ENCODE data around the gene RAVER2.
"Not testable (repeated sequence)": the region's sequence is repeated elsewhere in the genome, so short reads cannot be mapped to it uniquely, and the experiment has no call there.

The RAVER2 gene

GRCh38 chr1:64769971-64770370 is 25.1 kb downstream of the RAVER2 start:
- no peaks in the 10 kb centered on the region for H3K27me3 ChIP-seq (replicated peaks; ENCODE audit: control insufficient read depth, insufficient read depth, low read length)
- H3K9ac ChIP-seq (ENCODE audit: low read length): no peak overlapping the region
- no peak for DNase-seq (ENCODE audit: low read depth)
- no peak overlapping the region for H3K4me3 ChIP-seq (ENCODE audit: low read length)
- peaks cover 6% of the 10 kb centered on the region for H3K9me3 ChIP-seq (ENCODE audit: control insufficient read depth, low read length)
- no peaks in the 10 kb centered on the region for H3K4me1 ChIP-seq (ENCODE audit: control insufficient read depth, insufficient read depth, low read length)
- no peaks in the 10 kb centered on the region for H3K36me3 ChIP-seq (ENCODE audit: control insufficient read depth, insufficient read depth, low read length, severe bottlenecking)

- not testable (repeated sequence) for DNase-seq (ENCODE audit: low read depth); H3K9me3 ChIP-seq (ENCODE audit: control insufficient read depth, low read length); H3K4me1 ChIP-seq (ENCODE audit: control insufficient read depth, insufficient read depth, low read length); H3K9ac ChIP-seq (ENCODE audit: low read length); H3K4me3 ChIP-seq (ENCODE audit: low read length); H3K36me3 ChIP-seq (ENCODE audit: control insufficient read depth, insufficient read depth, low read length, severe bottlenecking); H3K27me3 ChIP-seq (replicated peaks; ENCODE audit: control insufficient read depth, insufficient read depth, low read length)
Measured at GRCh38 chr1:64773306-64773705, 28.4 kb downstream of the RAVER2 start.

GRCh38 chr1:64775113-64775512 is 30.2 kb downstream of the RAVER2 start:
- H3K36me3 ChIP-seq (ENCODE audit: control insufficient read depth, insufficient read depth, low read length, severe bottlenecking): no peaks in the 10 kb centered on the region
- no peaks in the 10 kb centered on the region for H3K27me3 ChIP-seq (replicated peaks; ENCODE audit: control insufficient read depth, insufficient read depth, low read length)
- no peak overlapping the region for H3K9ac ChIP-seq (ENCODE audit: low read length)
- DNase-seq (ENCODE audit: low read depth): no peak
- H3K4me3 ChIP-seq (ENCODE audit: low read length): no peak overlapping the region
- H3K4me1 ChIP-seq (ENCODE audit: control insufficient read depth, insufficient read depth, low read length): no peaks in the 10 kb centered on the region
- H3K9me3 ChIP-seq (ENCODE audit: control insufficient read depth, low read length): peaks cover 6% of the 10 kb centered on the region

GRCh38 chr1:64782044-64782443 is 37.2 kb downstream of the RAVER2 start:
- DNase-seq (ENCODE audit: low read depth); H3K9ac ChIP-seq (ENCODE audit: low read length); H3K36me3 ChIP-seq (ENCODE audit: control insufficient read depth, insufficient read depth, low read length, severe bottlenecking); H3K9me3 ChIP-seq (ENCODE audit: control insufficient read depth, low read length); H3K27me3 ChIP-seq (replicated peaks; ENCODE audit: control insufficient read depth, insufficient read depth, low read length); H3K4me1 ChIP-seq (ENCODE audit: control insufficient read depth, insufficient read depth, low read length); H3K4me3 ChIP-seq (ENCODE audit: low read length): not testable (repeated sequence)

DNA sequence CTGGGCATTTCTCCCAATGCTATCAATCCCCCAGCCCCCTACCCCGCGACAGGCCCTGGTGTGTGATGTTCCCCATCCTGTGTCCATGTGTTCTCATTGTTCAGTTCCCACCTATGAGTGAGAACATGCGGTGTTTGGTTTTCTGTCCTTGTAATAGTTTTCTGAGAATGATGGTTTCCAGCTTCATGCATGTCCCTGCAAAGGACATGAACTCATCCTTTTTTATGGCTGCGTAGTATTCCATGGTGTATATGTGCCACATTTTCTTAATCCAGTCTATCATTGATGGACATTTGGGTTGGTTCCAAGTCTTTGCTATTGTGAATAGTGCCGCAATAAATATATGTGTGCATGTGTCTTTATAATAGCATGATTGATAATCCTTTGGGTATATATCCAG is 38.0 kb downstream of the RAVER2 start:
- not testable (repeated sequence) for H3K4me3 ChIP-seq (ENCODE audit: low read length); H3K36me3 ChIP-seq (ENCODE audit: control insufficient read depth, insufficient read depth, low read length, severe bottlenecking); H3K4me1 ChIP-seq (ENCODE audit: control insufficient read depth, insufficient read depth, low read length)

GRCh38 chr1:64790832-64791487 is 46.1 kb downstream of the RAVER2 start:
- H3K36me3 ChIP-seq (ENCODE audit: control insufficient read depth, insufficient read depth, low read length, severe bottlenecking): peaks cover 4% of the 10 kb centered on the region
- no peaks in the 10 kb centered on the region for H3K27me3 ChIP-seq (replicated peaks; ENCODE audit: control insufficient read depth, insufficient read depth, low read length)
- DNase-seq (ENCODE audit: low read depth): no peak
- H3K4me3 ChIP-seq (ENCODE audit: low read length): no peak overlapping the region
- no peaks in the 10 kb centered on the region for H3K4me1 ChIP-seq (ENCODE audit: control insufficient read depth, insufficient read depth, low read length)
- no peak overlapping the region for H3K9ac ChIP-seq (ENCODE audit: low read length)
- peaks cover 10% of the 10 kb centered on the region for H3K9me3 ChIP-seq (ENCODE audit: control insufficient read depth, low read length)

More for the DNA sequence above, 38.0 kb downstream of the RAVER2 start:
- H3K27me3 ChIP-seq (replicated peaks; ENCODE audit: control insufficient read depth, insufficient read depth, low read length); DNase-seq (ENCODE audit: low read depth); H3K9me3 ChIP-seq (ENCODE audit: control insufficient read depth, low read length); H3K9ac ChIP-seq (ENCODE audit: low read length): not testable (repeated sequence)

DNA sequence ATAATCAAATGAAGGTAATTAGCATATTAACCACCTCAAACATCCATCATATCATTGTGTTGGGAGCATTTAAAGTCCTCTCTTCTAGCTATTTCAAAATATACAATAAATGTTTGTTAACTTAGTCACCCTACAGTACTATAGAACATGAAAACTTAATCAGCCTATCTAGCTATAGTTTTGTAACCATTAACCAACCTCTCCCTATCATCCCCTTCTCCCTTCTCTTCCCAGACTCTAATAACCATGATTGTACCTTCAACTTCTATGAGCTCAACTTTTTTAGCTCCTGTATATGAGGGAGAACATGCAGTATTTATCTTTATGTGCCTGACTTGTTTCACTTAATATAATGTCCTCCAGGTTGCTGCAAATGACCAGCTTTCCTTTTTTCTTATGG is 54.0 kb downstream of the RAVER2 start:
- no peak overlapping the region for H3K4me3 ChIP-seq (ENCODE audit: low read length)
- H3K9ac ChIP-seq (ENCODE audit: low read length): no peak overlapping the region
- no peaks in the 10 kb centered on the region for H3K27me3 ChIP-seq (replicated peaks; ENCODE audit: control insufficient read depth, insufficient read depth, low read length)
- no peaks in the 10 kb centered on the region for H3K9me3 ChIP-seq (ENCODE audit: control insufficient read depth, low read length)
- H3K36me3 ChIP-seq (ENCODE audit: control insufficient read depth, insufficient read depth, low read length, severe bottlenecking): no peaks in the 10 kb centered on the region
- no peaks in the 10 kb centered on the region for H3K4me1 ChIP-seq (ENCODE audit: control insufficient read depth, insufficient read depth, low read length)
- no peak for DNase-seq (ENCODE audit: low read depth)

DNA sequence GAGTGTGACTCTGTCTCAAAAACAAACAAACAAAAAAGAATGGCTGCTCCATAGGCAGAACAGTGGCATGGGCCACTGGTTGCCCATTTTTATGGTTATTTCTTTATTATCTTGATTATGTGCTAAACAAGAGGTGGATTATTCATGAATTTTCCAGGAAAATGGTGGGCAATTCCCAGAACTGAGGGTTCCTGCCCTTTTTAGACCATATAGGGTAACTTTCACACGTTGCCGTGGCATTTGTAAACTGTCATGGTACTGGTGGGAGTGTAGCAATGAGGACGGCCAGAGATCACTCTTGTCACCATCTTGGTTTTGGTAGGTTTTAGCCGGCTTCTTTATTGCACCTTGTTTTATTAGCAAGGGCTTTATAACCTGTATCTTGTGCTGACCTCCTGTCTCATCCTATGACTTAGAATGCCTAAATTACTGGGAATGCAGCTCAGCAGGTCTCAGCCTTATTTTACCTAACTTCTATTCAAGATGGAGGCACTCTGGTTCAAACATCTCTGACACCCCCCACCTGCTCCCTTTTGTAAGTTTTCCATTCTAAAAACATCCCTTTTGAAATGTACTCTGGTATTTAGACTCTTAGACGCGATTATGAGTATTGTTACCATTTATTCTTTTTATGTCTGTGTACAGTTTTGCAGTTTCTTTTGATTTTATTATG is 57.1 kb downstream of the RAVER2 start:
- Histone ChIP-seq H3K36me3 (ENCODE audit: control insufficient read depth, insufficient read depth, low read length, severe bottlenecking) (no peaks in the 10 kb centered on the region), H3K27me3 (replicated peaks; ENCODE audit: control insufficient read depth, insufficient read depth, low read length) (no peaks in the 10 kb centered on the region), H3K4me3 (ENCODE audit: low read length) (no peak overlapping the region), H3K9ac (ENCODE audit: low read length) (no peak overlapping the region), H3K4me1 (ENCODE audit: control insufficient read depth, insufficient read depth, low read length) (no peaks in the 10 kb centered on the region), H3K9me3 (ENCODE audit: control insufficient read depth, low read length) (no peaks in the 10 kb centered on the region)
- no peak for DNase-seq (ENCODE audit: low read depth)

DNA sequence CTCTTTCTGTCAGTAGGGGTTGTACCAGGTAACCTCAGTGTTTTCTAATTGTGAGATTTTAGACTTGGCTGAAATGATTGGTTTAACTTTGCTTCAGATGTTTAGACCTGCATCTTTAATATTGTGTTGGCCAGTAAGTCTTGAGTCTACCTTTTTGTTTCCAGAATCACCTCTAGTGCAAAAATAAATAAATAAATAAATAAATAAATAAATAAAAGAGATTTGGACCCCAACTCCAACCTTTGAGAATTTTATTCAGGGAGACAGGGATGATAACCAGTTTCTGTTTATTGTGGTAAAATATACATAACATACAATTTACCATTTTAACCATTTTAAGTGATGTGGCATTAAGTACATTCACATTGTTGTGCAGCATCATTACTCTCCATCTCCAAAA is 64.4 kb downstream of the RAVER2 start:
- no peak for DNase-seq (ENCODE audit: low read depth)
- H3K4me3 ChIP-seq (ENCODE audit: low read length): no peak overlapping the region
- no peak overlapping the region for H3K9ac ChIP-seq (ENCODE audit: low read length)
- no peaks in the 10 kb centered on the region for H3K9me3 ChIP-seq (ENCODE audit: control insufficient read depth, low read length)
- no peaks in the 10 kb centered on the region for H3K4me1 ChIP-seq (ENCODE audit: control insufficient read depth, insufficient read depth, low read length)
- no peaks in the 10 kb centered on the region for H3K36me3 ChIP-seq (ENCODE audit: control insufficient read depth, insufficient read depth, low read length, severe bottlenecking)
- no peaks in the 10 kb centered on the region for H3K27me3 ChIP-seq (replicated peaks; ENCODE audit: control insufficient read depth, insufficient read depth, low read length)

DNA sequence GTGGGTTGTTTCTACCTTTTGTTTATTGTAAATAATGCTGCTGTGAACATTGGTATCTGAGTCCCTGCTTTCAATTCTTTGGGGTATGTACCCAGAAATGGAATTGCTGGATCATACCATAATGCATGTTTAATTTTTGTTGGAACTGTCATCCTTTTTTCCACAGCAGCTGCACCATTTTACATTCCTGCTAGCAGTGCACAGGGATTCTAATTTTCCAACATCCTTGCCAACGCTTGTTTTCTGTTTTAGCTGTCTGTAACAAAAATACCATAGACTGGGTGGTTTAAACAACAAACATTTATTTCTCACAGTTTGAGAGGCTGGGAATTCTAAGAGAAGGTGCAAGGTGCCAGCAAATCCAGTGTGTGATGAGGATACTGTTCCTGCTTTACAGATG is 65.1 kb downstream of the RAVER2 start:
- Histone ChIP-seq H3K36me3 (ENCODE audit: control insufficient read depth, insufficient read depth, low read length, severe bottlenecking) (no peaks in the 10 kb centered on the region), H3K4me3 (ENCODE audit: low read length) (no peak overlapping the region), H3K4me1 (ENCODE audit: control insufficient read depth, insufficient read depth, low read length) (no peaks in the 10 kb centered on the region), H3K9ac (ENCODE audit: low read length) (no peak overlapping the region), H3K27me3 (replicated peaks; ENCODE audit: control insufficient read depth, insufficient read depth, low read length) (no peaks in the 10 kb centered on the region), H3K9me3 (ENCODE audit: control insufficient read depth, low read length) (no peaks in the 10 kb centered on the region)
- DNase-seq (ENCODE audit: low read depth): no peak

DNA sequence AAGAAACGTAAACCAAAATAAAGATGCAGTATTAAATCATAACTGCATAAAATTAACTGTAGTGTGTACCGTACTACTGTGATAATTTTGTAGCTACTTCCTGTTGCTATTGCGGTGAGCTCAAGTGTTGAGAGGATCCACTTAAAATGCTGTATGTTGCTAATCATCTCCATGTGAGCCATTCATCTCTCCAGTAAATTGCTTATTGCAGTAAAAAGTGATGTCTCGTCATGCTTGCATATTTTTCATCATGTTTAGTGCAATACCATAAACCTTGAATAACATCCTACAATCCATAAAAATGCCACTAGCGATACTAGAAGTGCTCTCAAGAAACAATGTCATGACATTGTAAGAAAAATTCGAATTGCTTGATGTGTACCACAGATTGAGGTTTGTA is 66.3 kb downstream of the RAVER2 start:
- no peak overlapping the region for H3K4me3 ChIP-seq (ENCODE audit: low read length)
- no peak for DNase-seq (ENCODE audit: low read depth)
- H3K9ac ChIP-seq (ENCODE audit: low read length): no peak overlapping the region
- H3K9me3 ChIP-seq (ENCODE audit: control insufficient read depth, low read length): no peaks in the 10 kb centered on the region
- no peaks in the 10 kb centered on the region for H3K36me3 ChIP-seq (ENCODE audit: control insufficient read depth, insufficient read depth, low read length, severe bottlenecking)
- no peaks in the 10 kb centered on the region for H3K4me1 ChIP-seq (ENCODE audit: control insufficient read depth, insufficient read depth, low read length)
- no peaks in the 10 kb centered on the region for H3K27me3 ChIP-seq (replicated peaks; ENCODE audit: control insufficient read depth, insufficient read depth, low read length)

DNA sequence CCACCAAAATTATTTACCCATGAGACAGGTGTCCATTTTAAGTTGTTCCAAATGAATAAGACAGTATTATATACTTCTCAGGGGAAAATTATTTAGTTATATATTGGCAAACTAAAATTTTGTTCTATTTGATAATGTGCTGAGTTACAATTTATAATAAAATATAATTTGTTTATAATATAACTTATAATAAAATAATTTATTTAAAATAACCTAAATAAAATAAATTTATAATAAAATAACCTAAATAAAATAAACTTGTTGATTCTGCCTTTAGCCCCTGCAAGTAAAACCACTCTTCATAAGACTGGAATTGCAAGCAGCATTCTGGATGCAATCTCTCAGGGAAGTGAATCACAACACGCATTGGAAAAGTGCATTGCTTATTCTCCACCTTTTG is 69.6 kb downstream of the RAVER2 start:
- no peaks in the 10 kb centered on the region for H3K4me1 ChIP-seq (ENCODE audit: control insufficient read depth, insufficient read depth, low read length)
- H3K9ac ChIP-seq (ENCODE audit: low read length): no peak overlapping the region
- no peaks in the 10 kb centered on the region for H3K27me3 ChIP-seq (replicated peaks; ENCODE audit: control insufficient read depth, insufficient read depth, low read length)
- H3K36me3 ChIP-seq (ENCODE audit: control insufficient read depth, insufficient read depth, low read length, severe bottlenecking): no peaks in the 10 kb centered on the region
- no peaks in the 10 kb centered on the region for H3K9me3 ChIP-seq (ENCODE audit: control insufficient read depth, low read length)
- no peak for DNase-seq (ENCODE audit: low read depth)
- H3K4me3 ChIP-seq (ENCODE audit: low read length): no peak overlapping the region
